HG02840 (cell line): ENCODE measurements around the gene CHRNA5.

Experiments used
- ATAC-seq: cut with Tn5 transposase; IDR thresholded peaks from one replicate; pipeline ENCODE4 v1.9.1; 2021; ENCODE audit warnings: mild to moderate bottlenecking, moderate library complexity, moderate number of reproducible peaks; ENCODE audit not compliant: unreplicated experiment, low FRiP score

Gene CHRNA5

DNA sequence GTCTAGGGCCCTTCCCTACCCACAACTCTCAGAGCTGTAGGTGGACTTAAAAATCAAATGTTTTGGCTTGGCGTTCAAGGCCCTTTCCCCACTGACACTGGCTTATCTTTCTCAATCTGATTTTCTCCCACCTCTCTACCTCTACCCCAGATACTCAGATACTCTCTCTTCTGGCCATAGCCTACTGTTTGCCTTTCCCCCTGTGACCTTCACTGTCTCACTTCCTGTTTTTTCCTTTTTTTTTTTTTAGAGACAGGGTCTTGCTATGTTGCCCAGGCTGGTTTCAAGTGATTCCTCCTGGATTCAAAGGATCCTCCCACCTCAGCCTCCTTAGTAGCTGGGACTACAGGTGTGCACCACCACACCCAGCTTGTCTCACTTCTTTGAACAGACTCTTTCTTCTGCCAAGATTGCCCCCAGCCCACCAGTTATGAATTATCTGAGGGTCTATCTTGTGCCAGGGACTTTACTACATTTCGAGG lies 71.1 kb downstream of the CHRNA5 start:
- no peak for ATAC-seq

GRCh38 chr15:78637776-78638435 lies 72.6 kb downstream of the CHRNA5 start:
- no peak for ATAC-seq

- ATAC-seq = no peak
Observed at GRCh38 chr15:78638658-78639314, 73.5 kb downstream of the CHRNA5 start.

- no peak for ATAC-seq
Observed at GRCh38 chr15:78640527-78641101, 75.3 kb downstream of the CHRNA5 start.

- no peak for ATAC-seq
Observed at GRCh38 chr15:78641102-78641748, 75.9 kb downstream of the CHRNA5 start, which contains the start of gene CHRNB4. Gene CHRNB4, minus strand, starts transcription at chr15:78641210. Its CDS starts 77 bp downstream, at chr15:78641133.

DNA sequence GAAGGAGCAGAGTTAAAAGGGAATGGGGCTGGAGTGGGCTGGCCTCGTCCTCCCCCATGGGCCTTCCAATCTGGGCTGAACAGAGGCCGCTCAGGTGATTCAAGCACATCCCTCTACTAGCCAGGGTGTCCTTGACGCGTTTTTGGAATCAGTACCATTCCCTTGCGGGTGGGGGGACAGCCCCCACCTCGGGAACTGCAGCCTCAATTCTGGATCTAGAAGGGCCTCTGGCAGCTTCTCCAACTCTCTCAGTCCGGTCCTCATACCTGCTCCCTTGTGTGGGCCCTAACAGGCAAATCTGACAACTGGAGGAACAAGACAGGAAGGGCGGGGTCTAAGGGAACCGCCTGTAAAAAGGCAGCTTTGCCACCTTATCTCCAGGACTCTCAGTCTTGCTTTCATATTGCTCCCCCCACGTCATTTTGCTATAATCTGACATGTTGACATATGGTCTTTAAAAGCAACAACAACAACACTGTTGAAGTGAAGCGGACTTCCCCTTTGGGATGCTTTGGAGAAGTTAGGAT lies 76.5 kb downstream of the CHRNA5 start:
- ATAC-seq = no peak

GRCh38 chr15:78642331-78642730 lies 77.0 kb downstream of the CHRNA5 start:
- ATAC-seq = no peak
